HG02973 (cell line): ENCODE measurements around the gene TMEM209.
"Not testable (repeated sequence)": the region's sequence is repeated elsewhere in the genome, so short reads cannot be mapped to it uniquely, and the experiment has no call there.

Experiments used
- ATAC-seq: cut with Tn5 transposase; IDR thresholded peaks from one replicate; pipeline ENCODE4 v1.9.1; 2021; ENCODE audit warnings: moderate library complexity; ENCODE audit not compliant: unreplicated experiment

Gene TMEM209

DNA sequence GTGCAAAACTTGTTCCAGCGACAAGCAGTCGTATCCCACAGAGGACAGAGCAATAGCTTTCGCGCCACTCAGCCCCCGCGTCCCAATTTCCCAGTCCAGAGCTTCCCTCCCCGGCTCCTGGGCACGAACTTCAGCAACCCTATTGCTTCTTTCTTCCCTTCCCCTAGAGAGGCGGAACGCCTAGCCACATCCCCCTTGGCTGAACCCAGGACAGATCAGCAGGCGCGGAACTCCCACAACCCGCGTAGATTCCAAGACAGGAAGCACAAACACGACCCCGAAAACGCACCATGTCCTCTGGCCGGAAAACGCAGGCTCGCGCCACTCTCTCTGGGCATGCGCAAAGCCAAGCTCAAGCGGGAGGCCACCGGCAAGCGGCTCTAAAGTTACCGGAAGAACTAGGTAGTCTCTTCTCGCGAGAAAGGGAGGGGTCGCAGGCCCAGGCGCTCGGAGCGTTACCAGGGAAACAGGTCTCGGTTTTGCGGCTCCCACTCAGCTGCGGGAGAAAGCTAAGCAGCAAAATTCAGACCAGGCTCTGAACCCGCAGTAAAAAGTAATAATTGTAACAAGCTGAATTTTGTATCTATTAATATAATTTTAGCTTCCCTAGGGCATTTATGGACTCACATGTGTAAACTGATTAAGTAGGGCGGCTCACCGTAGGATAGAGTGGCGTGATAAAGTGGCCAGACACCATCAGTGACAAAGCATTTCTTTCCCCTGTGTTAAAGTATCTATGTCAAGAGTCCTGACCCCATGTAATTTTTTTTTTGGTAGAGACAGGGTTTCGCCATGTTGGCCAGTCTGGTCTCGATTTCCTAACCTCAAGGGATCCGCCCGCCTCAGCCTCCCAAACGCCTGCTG is at the start of gene TMEM209:
Gene TMEM209 (minus strand): TSS at position 323 of the 864 bp plus-strand sequence. CDS start 31 bp downstream, at position 292.
- peak; percentile 95 for ATAC-seq

DNA sequence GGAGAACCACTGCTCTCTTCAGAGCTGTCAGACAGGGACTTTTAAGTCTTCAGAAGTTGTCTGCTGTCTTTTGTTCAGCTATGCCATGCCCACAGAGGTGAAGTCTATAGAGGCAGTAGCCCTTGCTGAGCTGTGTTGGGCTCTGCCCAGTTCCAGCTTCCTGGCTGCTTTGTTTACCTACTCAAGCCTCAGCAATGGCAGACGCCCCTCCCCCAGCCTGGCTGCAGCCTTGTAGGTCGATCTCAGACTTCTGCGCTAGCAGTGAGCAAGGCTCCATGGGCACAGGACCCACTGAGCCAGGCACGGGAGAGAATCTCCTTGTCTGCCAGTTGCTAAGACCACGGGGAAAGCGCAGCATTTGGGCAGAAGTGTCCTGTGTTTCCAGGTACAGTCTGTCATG is 49.3 kb upstream of the TMEM209 start:
- no peak for ATAC-seq

DNA sequence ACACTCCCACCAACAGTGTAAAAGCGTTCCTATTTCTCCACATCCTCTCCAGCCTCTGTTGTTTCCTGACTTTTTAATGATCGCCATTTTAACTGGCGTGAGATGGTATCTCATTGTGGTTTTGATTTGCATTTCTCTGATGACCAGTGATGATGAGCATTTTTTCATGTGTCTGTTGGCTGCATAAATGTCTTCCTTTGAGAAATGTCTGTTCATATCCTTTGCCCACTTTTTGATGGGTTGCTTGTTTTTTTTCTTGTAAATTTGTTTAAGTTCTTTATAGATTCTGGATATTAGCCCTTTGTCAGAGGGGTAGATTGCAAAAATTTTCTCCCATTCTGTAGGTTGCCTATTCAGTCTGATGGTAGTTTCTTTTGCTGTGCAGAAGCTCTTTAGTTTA is 44.4 kb upstream of the TMEM209 start:
- not testable (repeated sequence) for ATAC-seq

DNA sequence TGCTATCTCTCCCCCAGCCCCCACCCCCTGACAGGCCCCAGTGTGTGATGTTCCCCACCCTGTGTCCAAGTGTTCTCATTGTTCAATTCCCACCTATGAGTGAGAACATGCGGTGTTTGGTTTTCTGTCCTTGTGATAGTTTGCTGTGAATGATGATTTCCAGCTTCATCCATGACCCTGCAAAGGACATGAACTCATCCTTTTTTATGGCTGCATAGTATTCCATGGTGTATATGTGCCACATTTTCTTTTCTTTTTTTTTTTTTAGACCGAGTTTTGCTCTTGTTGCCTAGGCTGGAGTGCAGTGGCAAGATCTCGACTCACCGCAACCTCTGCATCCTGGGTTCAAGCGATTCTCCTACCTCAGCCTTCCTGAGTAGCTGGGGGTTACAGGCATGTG is 43.6 kb upstream of the TMEM209 start:
- not testable (repeated sequence) for ATAC-seq

- ATAC-seq = not testable (repeated sequence)
Measured at GRCh38 chr7:130246491-130246890, 41.3 kb upstream of the TMEM209 start.

DNA sequence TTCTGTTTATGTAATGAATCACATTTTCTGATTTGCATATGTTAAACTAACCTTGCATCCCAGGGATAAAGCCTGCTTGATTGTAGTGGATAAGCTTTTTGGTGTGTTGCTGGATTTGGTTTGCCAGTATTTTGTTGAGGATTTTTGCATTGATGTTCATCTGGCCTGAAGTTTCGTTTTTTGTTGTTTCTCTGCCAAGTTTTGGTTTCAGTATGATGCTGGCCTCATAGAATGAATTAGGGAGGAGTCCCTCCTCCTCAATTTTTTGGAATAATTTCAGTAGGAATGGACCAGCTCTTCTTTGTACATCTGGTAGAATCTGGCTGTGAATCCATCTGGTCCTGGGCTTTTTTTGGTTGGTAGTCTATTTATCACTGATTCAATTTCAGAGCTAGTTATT is 38.3 kb upstream of the TMEM209 start:
- not testable (repeated sequence) for ATAC-seq

DNA sequence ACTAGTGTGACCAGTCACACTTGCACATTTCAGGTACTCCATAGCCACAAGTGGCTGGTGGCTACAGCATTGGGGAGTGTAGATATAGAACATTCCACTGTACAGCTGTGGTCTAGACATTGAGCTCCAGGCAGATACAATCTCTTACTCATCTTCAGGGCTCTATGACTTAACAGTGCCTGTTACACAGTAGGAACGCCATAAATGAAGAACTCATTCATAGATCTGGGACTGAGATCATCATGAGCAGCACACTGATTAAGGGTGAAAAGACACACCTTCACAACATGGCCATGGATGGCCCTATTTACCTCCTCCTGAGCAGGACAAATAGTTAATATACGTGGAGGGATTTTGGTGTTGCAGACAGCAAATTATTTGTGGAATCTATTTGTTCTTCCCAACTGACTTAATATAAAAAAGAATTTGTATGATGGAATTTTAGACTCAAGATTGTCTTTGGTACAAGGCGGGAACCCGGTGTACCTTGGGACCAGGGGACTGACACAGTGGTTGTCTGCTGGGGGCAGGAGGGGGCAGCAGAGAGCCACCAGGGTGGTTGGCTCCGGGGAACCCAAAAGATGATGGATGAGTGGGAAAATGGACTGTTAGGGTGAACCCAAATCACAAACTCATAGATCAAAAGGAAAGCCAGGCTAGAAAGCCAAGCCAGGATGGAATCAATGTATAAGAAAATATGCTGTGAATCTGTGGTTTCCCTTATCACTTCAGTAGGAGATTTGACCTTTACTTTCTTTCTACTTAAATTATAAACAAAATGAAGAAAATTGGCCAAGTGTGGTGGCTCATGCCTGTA is 37.2 kb upstream of the TMEM209 start:
- no peak for ATAC-seq

GRCh38 chr7:130240240-130240639 is 35.0 kb upstream of the TMEM209 start:
- no peak for ATAC-seq

- not testable (repeated sequence) for ATAC-seq
Measured at GRCh38 chr7:130236361-130236760, 31.2 kb upstream of the TMEM209 start.

GRCh38 chr7:130234078-130234477 is 28.9 kb upstream of the TMEM209 start:
- no peak for ATAC-seq

DNA sequence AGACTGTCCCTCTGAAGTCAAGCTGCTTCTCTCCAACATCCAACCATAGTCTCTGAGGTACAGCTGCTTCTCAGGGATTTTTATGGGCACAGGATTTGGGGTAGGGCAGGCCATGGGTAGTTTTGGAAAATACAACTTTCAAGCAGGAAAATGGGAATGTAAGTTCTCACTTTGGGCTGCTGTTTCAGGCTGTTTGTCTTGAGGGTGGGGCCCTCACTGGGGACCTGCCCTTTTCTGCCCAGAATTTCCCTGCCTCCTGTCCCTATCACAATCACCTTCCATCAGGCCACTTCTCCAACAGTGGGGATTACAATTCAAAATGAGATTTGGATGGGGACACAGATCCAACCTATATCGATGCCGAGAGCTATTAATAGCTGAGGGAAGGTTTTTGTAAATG is 27.0 kb upstream of the TMEM209 start:
- ATAC-seq = no peak

- no peak for ATAC-seq
Measured at GRCh38 chr7:130231792-130232191, 26.6 kb upstream of the TMEM209 start.

GRCh38 chr7:130229981-130230380 is 24.8 kb upstream of the TMEM209 start:
- not testable (repeated sequence) for ATAC-seq

DNA sequence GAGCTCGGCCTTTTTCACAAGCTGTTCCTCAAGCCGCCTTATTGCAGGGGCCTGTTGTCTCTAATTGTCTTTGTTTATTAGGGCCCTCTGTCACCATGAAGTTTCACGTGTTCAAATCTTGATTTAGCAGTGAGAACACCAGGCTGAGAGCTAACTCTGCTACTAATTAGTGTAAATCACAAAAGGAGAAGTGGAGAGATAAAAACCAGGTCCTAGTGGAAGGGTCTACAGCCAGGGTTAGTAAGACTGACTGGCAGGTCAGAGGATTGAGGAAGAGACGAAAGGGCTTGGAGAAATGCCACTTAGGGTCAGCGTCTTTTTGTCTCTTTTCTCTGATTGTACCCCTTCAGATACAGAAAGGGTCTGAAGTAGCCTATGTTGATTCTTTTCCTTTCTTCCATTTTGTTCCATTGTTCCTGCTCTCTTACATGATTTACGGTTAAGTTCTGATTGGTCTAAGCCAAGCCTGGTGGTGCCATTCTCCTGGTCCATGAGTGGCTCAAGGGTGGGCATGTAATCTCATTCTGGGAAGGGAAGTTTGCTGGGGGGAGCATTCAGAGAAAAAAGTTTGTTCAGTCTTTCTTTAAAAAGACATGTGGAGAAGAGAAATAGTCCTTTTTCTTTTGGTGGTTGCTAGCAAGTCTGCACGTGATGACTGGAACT is 23.8 kb upstream of the TMEM209 start:
- ATAC-seq = no peak

DNA sequence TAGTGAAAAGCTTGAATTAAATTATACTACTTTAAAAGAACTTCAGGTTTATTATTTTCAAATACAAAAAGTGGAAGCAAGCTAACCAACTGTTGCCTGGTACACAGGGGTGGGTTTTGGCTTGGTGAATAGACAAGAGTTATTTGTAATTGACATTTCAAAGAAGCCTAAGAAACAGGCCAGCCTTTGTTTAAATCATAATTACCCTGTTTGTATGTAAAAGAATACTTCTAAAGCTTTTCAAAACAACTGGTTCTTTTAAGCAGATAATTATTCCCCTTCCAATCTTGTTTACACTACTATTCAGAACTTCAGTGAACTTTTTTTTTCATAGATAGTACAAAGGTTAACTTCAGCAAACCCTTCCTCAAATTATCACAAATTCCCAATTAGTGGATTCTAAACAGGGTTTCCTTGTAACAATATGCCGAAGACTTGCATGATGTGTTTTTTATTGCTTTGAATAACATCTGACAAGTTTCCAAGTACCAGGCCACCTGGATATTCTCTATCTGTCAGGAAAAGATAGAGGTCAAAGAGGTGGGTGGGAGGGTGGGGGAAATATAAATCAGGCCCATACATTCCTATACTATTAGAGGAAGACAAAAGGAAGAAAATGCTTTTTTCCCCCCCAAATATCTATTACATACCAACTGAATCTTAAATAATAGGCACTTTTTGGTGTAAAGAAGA is 22.8 kb upstream of the TMEM209 start:
- ATAC-seq = no peak

DNA sequence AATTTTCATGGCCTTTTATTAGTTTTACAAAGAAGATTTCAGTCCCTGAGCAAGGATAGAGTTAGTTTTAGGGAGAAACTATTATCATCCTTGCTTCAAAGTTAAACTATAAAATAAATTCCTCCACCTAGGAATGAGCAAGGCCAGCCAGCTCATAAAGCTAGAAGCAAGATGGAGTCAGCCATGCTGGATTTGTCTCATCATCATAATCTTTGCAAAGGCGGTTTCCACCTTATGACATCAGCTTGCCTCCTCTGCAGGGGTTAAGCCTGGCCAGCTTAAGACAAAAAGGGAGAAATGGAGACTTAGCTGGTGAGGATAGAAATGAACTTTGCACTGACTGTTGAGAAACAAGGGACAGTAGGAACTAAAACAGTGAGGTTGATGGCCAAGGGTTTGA is 21.1 kb upstream of the TMEM209 start:
- ATAC-seq = no peak

DNA sequence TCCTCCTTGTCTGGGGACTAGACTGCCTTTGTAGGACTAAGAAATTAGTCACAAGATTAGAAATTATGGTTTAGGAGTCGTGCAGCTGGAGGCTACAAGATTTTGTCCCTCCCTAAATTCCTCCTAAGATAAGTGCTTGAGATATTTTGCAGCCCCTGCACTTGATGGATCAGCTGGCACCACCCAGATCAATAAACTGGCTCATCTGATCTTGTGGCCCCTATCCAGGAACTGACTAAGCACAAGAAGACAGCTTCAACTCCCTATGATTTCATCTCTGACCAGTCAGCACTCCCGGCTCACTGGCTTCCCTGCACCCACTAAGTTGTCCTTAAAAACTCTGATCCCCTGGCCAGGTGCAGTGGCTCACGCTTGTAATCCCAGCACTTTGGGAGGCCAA is 19.7 kb upstream of the TMEM209 start:
- ATAC-seq = not testable (repeated sequence)

DNA sequence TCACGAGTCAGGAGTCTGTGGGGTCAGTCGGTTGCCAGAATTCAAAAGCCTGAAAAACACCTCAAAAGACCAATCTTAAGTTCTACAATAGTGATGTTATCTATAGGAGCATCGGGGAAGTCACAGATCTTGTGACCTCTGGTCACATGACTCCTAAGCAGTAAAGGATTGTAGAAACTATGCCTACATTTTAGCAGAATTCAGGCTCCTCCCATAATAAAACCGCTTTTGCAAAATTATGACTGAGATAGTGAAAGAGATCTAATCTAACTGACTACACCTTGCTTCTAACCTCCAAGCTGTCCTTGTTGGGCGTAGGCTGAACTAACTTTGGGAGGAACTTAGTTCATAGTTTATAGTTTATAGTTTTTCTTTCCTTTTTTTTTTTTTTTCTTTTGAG is 19.0 kb upstream of the TMEM209 start:
- ATAC-seq = no peak

GRCh38 chr7:130223646-130224045 is 18.4 kb upstream of the TMEM209 start:
- no peak for ATAC-seq

DNA sequence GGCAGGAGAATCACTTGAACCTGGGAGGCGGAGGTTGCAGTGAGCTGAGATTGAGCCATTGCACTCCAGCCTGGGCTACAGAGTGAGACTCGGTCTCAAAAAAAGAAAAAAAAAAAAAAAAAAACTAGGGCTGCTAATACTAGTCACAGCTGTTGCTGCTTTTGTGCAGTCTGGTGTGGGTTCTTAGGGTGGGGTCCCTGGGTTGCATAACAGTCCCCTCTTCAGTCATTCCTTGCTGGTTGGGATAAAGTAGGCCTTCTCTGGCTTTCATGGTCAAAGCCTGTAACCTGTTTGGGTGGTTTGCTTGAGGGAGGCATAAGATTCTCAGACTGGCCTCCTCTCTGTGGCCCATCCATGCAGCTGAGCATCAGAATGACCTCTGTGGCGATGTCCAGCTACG is 16.5 kb upstream of the TMEM209 start:
- ATAC-seq = no peak

DNA sequence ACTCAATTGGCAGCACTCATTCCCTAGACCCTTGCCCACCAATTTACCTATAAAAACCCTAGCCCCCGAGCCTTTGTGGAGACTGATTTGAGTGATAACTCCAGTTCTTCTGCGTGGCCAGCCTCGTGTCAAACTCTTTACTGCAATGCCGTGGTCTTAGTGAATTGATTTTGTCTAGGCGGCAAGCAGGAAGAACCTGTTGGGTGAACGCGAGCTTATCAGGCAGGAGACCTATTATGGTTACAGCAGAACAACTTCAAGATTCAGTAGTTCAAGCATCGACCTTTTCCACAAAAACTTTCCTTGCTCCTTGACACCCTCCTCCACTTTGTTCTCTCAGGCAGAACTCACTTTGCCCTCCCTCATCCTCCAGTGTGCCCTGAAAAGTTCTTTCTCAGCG is 14.7 kb upstream of the TMEM209 start:
- ATAC-seq = no peak
